Hematopoietic multipotent progenitor cell (in vitro differentiated cells): Measurements from ENCODE around the gene TMBIM1. TPM values are rescaled to one million over a fixed set of nuclear protein-coding genes. Genes with fewer than 3 reads are reported as not detected.
"Not testable (repeated sequence)": the region's sequence is repeated elsewhere in the genome, so short reads cannot be mapped to it uniquely, and the experiment has no call there.

Experiments used
- DNase-seq, 3 donors: peaks; one replicate each; pipeline ENCODE4 v3.0.0-alpha.2; 2011 to 2015; ENCODE audit warnings: low read depth in 2 of 3, low spot score in 2 of 3
- total RNA-seq: library from RNA; depleted of rRNA; stranded (reverse); fragments of >200 nt; gene quantifications from one replicate; pipeline ENCODE4 v1.2.3, GENCODE V29; 2012

The TMBIM1 gene
- total RNA-seq, 1 donor, result 167 TPM

DNA sequence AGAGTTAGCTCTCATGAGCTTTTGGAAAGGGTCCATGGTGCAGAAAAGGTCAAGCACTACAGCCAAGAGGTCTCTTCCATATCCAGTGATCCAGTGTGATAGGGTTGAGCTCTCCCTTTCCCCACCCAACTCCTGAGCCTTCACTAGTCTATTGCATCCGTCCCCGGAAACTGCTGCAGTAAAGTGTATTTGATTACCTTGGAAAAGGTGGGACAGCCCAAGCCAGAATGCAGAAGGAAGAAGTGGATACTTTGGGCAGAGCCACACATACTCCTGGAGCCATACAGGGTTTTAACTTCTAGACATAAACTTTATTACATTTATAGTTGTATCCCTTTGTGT is 18.4 kb downstream of the TMBIM1 start:
- no peak for DNase-seq

GRCh38 chr2:218273214-218273907 is 18.9 kb downstream of the TMBIM1 start:
- DNase-seq, result not testable (repeated sequence)

GRCh38 chr2:218272531-218273212 is 19.6 kb downstream of the TMBIM1 start:
- peak; percentile 61 to 87 (median 82) for DNase-seq

GRCh38 chr2:218271865-218272530 is 20.3 kb downstream of the TMBIM1 start:
- no peak for DNase-seq

DNA sequence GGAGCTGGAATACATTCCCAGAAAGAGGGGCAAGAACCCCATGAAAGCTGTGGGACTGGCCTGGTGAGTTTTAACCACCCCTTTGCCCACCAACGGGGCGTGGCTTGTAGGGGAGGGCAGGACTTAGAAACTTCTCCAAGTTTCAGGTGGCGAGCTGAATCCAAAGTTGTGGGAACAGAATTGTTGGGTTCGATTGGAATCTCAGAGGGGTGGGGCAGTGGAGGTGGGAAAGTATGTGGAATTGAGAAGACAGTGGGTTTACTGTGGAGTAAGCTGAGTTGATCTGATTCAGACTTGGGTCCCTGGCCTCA is 20.9 kb downstream of the TMBIM1 start:
- no peak for DNase-seq

DNA sequence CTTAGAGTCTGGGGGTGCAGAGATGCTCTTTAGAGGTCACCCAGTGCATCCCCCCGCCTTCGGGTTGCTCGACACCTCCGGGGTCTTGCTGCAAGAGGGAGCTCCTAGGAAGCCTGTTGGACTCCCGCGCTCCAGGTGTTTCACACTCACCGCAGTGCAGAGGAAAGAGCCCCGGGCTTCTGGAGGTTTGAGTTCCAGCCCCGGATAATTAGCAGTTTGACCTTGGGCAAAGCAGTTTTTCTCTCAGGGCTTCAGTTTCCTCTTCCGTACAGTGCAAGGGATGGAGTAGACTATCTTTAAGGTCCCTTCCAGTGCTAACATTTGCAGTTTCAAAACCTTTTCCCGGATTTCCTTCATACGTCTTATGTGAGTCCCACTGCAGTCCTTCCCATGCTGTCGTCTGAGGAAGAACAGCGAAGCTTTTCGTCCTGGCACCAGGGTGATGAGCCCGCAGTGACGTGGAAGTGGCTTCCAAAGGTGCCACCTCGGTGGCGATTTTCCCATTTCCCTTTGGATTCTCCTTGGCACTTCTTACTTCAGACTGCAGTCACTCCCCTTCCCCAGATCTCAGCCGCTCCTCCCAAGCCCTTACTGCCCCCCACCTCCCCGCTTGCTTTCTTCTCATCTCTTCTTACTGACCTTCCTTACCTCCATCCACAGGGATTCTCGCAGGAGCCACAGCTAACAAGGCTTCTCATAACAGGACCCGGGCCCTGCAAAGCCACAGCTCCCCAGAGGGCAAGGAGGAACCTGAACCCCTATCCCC is 21.4 kb downstream of the TMBIM1 start:
- no peak for DNase-seq

GRCh38 chr2:218269900-218270720 is 22.2 kb downstream of the TMBIM1 start, which contains the start of the genes AAMP and PNKD:
Gene AAMP (minus strand): TSS chr2:218270137. CDS start chr2:218270086, 51 bp downstream.
Gene PNKD (plus strand): TSS chr2:218270519. CDS start chr2:218270536, 17 bp downstream.
- DNase-seq, result peak; percentile 99 to 100 (median 100)

DNA sequence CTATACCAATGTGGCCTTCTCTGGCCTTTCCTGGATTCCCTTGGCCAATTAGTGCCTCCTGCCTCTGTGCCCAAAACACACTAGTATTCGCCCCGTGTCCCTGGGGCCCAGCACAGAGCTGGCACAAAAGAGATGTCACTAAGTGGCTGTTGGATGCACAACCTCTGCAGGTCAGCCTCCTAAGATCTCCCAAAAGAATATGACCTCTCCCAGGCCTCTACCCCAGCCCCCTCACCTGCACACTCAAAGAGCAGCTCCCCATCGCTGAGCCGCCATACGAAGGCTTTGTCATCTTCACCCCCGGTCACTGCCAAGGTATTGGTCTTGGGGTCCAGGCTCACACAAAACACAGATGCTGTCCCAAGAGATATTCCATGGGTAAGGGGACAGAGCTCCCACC is 25.0 kb downstream of the TMBIM1 start:
- no peak for DNase-seq

DNA sequence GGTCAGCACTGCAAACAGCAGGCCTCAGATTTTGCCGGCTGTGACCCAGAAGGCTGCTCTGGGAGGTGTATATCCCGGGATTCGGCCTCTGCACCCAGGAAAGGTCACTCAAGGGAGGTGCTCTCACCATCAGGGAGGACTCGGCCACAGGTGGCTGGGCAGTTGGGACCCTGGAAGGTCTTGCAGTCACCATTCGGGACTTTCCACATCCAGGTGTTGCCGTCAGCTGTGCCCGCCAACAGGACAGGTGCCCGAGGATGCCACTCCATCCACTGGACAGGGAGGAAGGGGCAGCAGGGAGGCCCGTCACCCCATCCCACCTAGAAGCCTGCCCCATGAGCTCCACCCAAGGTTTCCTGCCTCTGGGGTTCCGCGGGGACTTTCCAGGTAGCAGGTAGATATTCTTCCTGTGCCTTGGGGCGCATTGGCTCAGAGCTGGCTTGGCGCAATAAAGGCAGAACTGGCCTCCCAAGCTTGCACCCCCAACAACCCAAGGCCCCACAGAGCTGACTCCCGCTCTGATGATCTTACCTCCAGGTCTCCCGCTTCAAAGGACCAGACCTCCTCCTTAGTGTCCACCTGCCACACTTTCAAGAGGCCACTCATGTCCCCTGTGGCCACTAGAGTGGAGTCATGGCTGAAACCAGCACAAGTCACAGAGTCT is 25.9 kb downstream of the TMBIM1 start:
- DNase-seq, result no peak

- DNase-seq, result no peak
Observed at GRCh38 chr2:218265626-218266025, 26.7 kb downstream of the TMBIM1 start.

DNA sequence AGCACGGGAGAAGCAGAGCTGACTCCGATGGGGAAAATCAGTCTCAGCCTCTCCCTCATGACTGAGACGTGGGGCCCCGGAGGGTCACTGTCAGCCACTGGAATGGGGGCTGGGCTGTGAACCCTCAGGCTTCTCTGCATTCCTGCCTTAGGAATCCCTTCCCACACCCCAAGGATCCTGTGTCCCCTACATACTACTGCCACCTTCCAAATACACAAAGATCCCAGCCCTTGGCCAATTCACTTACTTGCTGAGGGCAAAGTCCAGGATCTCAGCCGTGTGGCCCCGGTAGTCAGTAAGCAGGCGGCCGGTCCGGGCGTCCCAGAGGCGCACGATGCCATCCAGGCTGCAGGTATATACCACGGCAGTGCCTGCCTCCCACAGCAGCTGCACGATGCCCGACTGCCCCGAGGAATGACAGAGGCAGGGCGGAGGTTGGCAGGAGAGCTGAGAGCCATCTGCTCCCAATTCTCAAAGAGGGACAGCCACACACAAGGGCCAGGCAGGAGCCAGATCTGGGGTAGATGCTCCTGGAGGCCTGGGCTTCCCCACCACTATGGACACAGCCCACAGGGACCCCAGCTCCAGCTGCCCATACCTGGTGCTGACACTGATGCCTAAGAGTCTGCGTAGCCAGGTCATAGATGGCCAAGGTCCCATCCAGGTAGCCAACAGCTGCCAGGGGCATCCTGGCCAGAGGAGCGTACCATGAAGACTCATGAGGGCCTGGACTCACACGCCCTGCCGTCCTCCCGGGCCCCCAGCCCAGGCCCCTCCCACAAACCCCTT is 27.3 kb downstream of the TMBIM1 start:
- no peak for DNase-seq

DNA sequence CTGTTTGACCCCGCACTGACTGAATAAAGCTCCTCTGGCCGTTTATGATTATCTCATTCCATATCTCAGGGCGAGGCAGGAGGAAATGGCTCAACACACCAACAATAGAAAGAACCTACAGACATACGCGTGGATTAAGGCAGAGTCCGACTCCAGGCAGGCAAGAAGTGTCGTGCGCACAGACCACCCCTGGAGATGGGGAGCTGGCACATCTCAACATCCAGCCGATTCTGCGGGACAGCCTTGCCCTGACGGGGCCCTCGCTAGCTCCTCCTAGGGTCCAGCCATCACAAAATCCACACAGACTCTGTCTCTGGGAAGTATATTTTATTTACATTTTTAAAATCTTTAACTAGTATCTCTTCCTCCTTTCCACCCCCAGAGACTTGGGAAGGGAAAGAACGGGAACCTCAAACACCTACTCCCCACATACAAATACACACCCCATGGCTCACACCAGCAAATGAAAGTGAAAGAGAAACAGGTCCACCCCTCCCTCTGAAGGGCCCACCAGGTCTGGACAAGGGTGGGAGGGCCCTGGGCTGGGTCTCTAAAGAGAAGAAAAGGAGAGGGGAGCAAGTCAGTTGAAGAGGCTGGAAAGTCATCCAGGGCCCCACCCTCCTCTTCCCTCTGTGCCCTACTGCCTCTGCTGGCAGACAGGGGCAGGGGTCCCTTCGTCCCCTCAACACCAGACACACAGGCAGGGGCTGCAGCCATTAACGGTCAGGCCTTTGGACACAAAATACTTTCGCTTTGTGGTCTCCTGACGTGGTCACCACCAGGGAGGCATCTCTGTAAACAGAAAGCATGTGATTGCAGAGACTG is 28.3 kb downstream of the TMBIM1 start:
- no peak for DNase-seq

GRCh38 chr2:218262631-218263586 is 29.4 kb downstream of the TMBIM1 start:
- no peak for DNase-seq

DNA sequence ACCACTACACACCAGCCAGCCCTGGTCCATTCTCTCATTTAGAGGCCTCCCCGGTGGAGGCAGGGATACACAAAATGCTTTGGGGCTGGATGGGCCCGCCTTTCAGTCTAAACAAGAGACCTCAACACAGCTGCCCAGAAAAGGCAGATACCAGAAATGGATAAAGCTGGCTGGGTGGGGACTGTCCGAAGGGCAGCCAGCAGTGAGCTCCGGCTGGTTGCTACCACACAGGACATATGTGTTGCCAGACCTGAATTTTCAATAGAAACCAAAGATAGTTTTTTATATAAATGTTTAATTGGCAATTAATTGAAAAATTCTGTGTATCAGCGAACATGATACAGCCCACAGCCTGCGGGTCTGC is 30.1 kb downstream of the TMBIM1 start:
- DNase-seq, result no peak

- DNase-seq, result no peak
Observed at GRCh38 chr2:218261423-218262236, 30.7 kb downstream of the TMBIM1 start.

GRCh38 chr2:218260742-218261422 is 31.4 kb downstream of the TMBIM1 start, which contains the start of gene GPBAR1:
Gene GPBAR1 (plus strand): TSS chr2:218261015. CDS start chr2:218262725, 1,710 bp downstream.
- DNase-seq, result no peak
